GM13977 (cell line): ENCODE data around the gene SECTM1.

Source experiments
- DNase-seq: peaks from one replicate; pipeline ENCODE4 v3.0.0; 2012; ENCODE audit warnings: low spot score
- in situ Hi-C: fragments of 300-500 bp; cut with MboI; formaldehyde crosslinking; loops from one replicate; pipeline ENCODE4 v1.12.0; 2022; ENCODE audit warnings: low sequenced_read_pairs, low pct_unique_long_range_greater_than_20kb, mixed read lengths, inconsistent platforms; ENCODE audit not compliant: unreplicated experiment
- TF ChIP-seq, protein P1 (sequence below): IDR thresholded peaks from 2 replicates; pipeline ENCODE4 v1.5.1; 2012; ENCODE audit warnings: mild to moderate bottlenecking, control low read depth; ENCODE audit not compliant: insufficient read depth; ENCODE audit errors: extremely low read depth, missing control alignments

Gene SECTM1

DNA sequence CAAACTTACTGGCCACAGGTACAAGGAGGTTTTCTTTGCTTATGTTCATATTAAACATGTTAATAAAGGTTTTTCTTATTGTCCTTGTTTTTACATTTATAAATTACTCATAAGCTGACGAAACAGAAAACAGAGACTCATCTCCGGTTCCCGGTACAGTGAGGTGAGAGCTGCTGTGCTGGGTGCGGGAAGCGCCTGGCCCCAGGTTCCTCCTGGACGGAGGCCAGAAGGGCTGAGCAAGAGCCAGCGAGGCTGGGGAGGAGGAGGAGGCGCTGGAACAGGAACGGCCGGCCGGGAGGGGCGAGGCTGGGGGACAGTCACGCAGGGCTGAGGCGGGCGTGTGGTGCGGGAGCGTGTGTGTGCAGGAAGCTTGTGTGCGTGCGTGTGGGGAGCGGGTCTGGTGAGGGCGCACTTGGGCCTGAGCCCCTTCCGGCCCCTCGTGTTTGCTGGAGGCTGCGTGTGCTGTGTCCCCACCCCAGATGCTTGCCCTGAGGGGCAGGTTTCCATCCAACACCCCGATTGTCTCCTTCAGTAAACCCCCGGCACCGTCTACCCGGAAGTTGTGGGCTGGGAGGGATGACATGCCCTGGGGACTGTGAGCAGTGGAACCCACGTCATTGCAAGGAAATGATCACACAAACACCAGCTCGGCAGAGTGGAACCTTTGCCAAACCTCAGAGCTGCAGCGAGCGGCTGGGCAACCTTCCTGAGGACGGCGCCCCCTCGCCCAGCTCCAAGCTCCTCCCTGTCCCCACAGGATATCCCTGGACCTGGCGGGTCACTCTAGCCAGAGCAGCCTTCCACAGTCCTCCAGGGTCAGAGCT, 35.6 kb downstream of the SECTM1 start:
- in situ Hi-C loops = no loop called here
- DNase-seq = peak; percentile 92
- TF ChIP-seq, protein P1, sequence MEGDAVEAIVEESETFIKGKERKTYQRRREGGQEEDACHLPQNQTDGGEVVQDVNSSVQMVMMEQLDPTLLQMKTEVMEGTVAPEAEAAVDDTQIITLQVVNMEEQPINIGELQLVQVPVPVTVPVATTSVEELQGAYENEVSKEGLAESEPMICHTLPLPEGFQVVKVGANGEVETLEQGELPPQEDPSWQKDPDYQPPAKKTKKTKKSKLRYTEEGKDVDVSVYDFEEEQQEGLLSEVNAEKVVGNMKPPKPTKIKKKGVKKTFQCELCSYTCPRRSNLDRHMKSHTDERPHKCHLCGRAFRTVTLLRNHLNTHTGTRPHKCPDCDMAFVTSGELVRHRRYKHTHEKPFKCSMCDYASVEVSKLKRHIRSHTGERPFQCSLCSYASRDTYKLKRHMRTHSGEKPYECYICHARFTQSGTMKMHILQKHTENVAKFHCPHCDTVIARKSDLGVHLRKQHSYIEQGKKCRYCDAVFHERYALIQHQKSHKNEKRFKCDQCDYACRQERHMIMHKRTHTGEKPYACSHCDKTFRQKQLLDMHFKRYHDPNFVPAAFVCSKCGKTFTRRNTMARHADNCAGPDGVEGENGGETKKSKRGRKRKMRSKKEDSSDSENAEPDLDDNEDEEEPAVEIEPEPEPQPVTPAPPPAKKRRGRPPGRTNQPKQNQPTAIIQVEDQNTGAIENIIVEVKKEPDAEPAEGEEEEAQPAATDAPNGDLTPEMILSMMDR = peak; percentile 7

- in situ Hi-C loops = no loop called here
- DNase-seq = peak; percentile 82
- TF ChIP-seq, protein P1 = no peak
Measured at GRCh38 chr17:82297280-82297713, 36.3 kb downstream of the SECTM1 start.

DNA sequence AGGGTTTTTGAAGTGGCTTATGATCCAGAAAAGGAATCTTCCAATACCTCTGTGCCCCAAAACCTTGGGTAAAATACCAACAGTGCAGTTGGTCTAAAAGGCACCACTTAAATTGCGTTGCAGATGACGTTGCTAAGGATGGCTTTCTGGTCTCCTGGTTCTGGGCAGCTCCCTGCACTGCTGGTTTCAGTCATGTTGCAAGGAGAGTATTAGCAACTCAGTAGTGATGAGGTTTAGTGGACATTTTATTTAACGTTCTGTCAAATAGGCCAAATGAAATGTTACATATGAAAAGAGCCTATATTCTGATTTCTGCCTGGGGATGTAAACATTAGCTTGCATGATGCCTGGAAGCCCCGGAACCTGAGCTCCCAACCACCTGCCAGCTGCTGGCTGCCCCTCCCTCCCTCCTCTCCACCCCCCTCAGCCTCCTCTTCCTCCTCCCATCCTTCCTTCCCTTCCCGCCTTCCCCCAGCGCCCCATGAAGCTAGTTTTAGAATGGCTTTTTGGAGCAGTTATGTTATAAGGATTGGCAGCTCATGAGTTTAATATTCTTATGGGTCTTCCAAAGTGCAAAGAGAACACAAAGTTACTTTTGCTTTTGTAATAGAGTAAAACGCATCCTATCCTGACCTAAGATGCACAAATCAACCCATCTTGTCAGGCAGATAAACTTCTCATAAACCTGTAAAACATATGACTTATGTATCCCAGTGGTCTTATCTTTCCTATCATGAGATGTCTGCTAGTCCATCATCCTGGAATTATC, 36.9 kb downstream of the SECTM1 start:
- TF ChIP-seq, protein P1 = no peak
- in situ Hi-C loops = no loop called here
- DNase-seq = no peak

DNA sequence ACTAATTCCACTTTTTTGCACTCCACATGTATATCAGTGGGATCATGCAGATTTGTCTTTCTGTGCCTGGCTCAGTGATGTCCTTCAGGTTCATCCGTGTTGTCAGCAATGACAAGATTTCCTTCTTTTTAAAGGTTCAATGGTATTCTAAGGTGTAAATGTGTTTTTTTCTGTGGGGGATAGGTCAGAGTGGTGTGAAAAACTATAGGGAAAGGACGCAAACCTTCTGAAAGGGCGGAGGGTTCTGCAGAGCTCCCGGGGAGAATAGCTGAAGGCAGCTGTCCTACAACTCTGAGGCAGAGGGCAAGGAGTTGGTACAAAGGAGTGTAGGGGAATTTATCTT, 38.1 kb downstream of the SECTM1 start:
- DNase-seq = no peak
- in situ Hi-C loops = no loop called here
- TF ChIP-seq, protein P1 = no peak

- in situ Hi-C loops = no loop called here
- TF ChIP-seq, protein P1 = no peak
Measured at GRCh38 chr17:82294064-82294773, 39.3 kb downstream of the SECTM1 start.

More at GRCh38 chr17:82294064-82294773, 39.3 kb downstream of the SECTM1 start:
- no peak for DNase-seq
